GM10248 (cell line): ENCODE data around the gene TEF.

Experiments used
- CTCF ChIA-PET: fragments of 300-600 bp; sonication (Branson Sonifier 250); formaldehyde crosslinking; extraction: SDS; loops from one replicate; lab custom pipeline; 2021; ENCODE audit warnings: antibody characterized with exemption; lab: Yijun Ruan, JAX
- POLR2A ChIA-PET: fragments of 350-650 bp; sonication (Branson Sonifier 250); formaldehyde crosslinking; extraction: SDS; loops from one replicate; lab custom pipeline; 2020; ENCODE audit warnings: antibody characterized with exemption; lab: Yijun Ruan, JAX
- DNase-seq: peaks from one replicate; pipeline ENCODE4 v3.0.0; 2012; ENCODE audit errors: extremely low spot score
- TF ChIP-seq, protein P1 (sequence below): IDR thresholded peaks from 2 replicates; pipeline ENCODE4 v1.5.1; 2012; ENCODE audit warnings: mild to moderate bottlenecking, low read depth; ENCODE audit errors: extremely low read depth, missing control alignments, control extremely low read depth

TEF gene

DNA sequence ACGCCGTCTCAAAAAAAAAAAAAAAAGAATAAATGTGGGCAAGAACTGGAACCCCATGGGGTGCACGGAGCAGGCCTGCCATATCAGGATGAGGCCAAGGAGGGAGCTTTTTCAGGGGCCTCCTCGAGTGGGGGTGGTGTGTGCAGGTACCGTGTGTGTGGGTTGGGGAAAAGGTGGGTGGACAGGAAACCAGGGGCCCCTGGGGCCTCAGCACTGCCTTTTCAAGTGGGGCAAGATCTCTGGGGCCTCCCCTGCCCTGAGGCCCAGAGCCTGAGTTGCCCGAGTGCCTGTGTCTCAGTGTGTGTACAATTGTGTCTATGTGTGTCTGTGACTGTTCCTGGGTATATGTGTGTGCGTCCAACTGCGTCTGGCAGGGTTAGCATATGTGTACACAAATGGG, 23.8 kb downstream of the TEF start:
- peak; percentile 54 for DNase-seq
- CTCF ChIA-PET = interaction anchor here (1.1 to 7.9 kb wide), 4 partner anchors 14 to 123 kb away, joined by 3 to 190 read pairs (median 72); partner anchors contain the start of gene TEF
- TF ChIP-seq, protein P1, sequence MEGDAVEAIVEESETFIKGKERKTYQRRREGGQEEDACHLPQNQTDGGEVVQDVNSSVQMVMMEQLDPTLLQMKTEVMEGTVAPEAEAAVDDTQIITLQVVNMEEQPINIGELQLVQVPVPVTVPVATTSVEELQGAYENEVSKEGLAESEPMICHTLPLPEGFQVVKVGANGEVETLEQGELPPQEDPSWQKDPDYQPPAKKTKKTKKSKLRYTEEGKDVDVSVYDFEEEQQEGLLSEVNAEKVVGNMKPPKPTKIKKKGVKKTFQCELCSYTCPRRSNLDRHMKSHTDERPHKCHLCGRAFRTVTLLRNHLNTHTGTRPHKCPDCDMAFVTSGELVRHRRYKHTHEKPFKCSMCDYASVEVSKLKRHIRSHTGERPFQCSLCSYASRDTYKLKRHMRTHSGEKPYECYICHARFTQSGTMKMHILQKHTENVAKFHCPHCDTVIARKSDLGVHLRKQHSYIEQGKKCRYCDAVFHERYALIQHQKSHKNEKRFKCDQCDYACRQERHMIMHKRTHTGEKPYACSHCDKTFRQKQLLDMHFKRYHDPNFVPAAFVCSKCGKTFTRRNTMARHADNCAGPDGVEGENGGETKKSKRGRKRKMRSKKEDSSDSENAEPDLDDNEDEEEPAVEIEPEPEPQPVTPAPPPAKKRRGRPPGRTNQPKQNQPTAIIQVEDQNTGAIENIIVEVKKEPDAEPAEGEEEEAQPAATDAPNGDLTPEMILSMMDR = no peak
- POLR2A ChIA-PET = interaction anchor here (0.6 kb wide), 1 partner anchor 171 kb away, joined by 5 read pairs; no protein-coding TSS in a partner anchor

DNA sequence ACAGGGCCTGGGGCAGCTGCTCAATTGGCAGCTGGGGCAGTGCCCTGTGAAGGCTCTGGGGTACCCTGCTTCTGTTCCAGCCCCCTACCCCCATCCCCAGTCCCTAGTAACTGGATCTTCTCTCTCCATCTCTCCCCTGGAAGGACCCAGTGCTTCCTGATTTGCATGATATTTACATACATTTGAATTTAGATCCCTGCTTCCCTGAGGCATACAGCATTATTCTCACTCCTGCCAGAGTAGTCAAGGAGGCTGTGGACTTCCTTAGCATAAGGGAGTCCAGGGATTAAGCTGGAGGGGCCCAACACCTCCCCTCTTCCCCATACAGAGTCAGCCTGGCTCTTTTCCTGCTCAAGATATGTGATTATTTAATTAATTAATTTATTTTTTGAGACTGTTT, 24.7 kb downstream of the TEF start:
- no peak for DNase-seq
- ChIA-PET CTCF (interaction anchor here (0.9 to 6.3 kb wide), 4 partner anchors 112 to 191 kb away, joined by 3 to 109 read pairs (median 4); no protein-coding TSS in a partner anchor), POLR2A (no interaction called here)
- TF ChIP-seq, protein P1 = no peak

DNA sequence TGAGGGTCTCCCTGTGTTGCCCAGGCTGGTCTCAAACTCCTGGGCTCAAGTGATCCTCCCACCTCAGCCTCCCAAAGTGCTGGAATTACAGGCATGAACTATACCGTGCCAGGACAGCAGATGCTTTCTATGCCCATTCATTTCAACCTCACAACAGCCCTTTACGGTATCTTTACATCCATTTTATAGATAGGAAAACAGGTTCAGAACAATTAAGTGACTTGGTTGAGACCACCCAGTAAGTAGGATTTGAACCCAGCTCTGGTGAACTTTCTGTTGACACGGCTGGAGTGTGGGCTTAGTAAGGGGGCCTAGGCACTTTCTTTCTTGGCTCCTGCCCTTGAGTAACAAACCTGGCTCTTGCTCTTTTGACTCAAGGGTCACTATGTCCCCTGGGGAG, 25.7 kb downstream of the TEF start:
- TF ChIP-seq, protein P1 = no peak
- ChIA-PET CTCF (interaction anchor here (1.1 to 6.3 kb wide), 5 partner anchors 8 to 190 kb away, joined by 3 to 109 read pairs (median 6); no protein-coding TSS in a partner anchor), POLR2A (no interaction called here)
- DNase-seq = no peak

DNA sequence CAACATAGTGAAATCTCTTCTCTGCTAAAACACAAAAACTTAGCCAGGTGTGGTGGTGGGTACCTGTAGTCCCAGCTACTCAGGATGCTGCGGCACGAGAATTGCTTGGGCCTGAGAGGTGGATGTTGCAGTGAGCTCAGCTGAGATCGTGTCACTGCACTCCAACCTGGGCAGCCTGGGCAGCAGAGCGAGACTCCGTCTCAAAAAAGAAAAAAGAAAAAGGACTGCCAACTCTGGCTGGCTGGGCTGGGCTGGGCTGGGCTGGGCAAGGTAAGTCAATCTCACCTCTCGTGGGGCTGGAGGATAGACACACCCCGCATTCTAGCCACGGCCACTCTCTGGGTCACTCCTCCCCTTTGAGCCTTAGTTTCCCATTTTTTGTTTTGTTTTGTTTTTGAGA, 26.9 kb downstream of the TEF start:
- TF ChIP-seq, protein P1 = no peak
- no peak for DNase-seq
- POLR2A ChIA-PET = interaction anchor here (0.8 kb wide), 1 partner anchor 37 kb away, joined by 3 read pairs; no protein-coding TSS in a partner anchor
- CTCF ChIA-PET = interaction anchor here (0.8 to 3.1 kb wide), 6 partner anchors 9 to 124 kb away, joined by 3 to 12 read pairs (median 6); no protein-coding TSS in a partner anchor

DNA sequence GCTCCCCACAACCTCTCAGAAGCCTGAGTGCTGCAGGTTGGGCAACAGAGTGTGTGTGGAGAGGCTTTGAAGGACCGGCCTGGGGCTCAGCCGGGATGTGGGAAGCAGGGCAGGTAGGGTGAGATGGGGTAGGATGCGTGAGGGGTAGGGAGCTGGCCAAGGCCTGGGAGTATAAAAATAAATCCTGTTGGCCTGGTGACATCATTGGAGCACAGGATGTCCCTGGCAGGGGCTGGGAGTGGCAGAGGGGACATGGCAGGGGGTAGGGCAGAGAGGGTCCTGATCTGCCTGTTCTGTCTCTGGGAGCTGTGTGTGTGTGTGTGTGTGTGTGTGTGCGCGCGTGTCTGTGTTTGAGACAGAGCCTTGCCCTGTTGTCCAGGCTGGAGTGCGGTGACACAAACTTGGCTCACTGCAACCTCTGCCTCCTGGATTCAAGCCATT, 28.6 kb downstream of the TEF start:
- ChIA-PET POLR2A (interaction anchor here (0.6 to 0.7 kb wide), 2 partner anchors 32 to 35 kb away, joined by 3 read pairs; no protein-coding TSS in a partner anchor), CTCF (interaction anchor here (0.8 to 3.1 kb wide), 8 partner anchors 10 to 131 kb away, joined by 3 to 12 read pairs (median 4); partner anchors contain the start of gene TOB2)
- TF ChIP-seq, protein P1 = no peak
- DNase-seq = no peak

DNA sequence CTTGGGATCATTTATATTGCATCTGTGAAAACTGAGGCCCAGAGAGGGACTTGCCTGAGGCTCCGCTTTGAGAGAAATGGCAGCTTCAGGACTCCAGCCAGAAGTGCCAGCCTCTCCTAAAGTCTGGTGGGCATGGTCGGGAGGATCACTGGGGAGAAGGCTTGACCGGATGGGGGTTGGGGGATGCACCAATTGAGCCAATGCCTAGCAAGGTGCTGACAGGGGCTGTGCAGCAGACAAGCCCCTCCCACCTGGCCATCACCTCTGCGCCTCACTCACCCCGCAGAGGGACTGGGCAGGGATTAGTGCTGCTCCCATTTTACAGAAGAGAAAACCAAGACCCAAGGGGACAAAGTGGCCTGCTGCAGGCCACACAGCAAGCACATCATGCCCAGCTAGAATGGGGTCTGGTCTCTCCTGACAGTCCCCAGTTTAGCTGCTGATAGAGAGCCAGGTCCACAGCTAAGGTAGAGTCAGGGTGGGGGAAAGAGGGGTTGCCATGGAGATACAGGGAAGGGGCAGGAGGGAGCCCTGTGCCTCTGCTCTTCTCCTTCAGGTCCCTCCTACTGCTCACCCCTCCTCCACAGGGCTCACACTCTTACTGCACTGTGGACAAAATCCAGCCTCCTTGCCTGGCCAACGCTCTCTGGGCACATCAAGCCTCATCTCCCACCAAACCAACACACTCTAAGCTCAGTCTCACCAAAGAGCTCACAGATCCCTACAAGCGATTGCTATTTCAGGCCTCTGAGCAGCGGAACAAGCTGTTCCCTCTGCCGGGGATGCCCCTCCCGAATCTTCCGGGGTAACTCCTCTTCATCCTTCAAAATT, 29.5 kb downstream of the TEF start:
- DNase-seq = no peak
- POLR2A ChIA-PET = interaction anchor here (0.7 to 1.2 kb wide), 3 partner anchors 26 to 34 kb away, joined by 3 to 9 read pairs (median 8); partner anchors contain the start of gene TEF
- TF ChIP-seq, protein P1 = no peak
- CTCF ChIA-PET = interaction anchor here (0.9 to 3.1 kb wide), 5 partner anchors 11 to 121 kb away, joined by 3 to 12 read pairs (median 6); no protein-coding TSS in a partner anchor
